B cell (primary cell): ENCODE results near the gene GINS2. TPM values are rescaled to one million over a fixed set of nuclear protein-coding genes. Genes with fewer than 3 reads are reported as not detected.

Experiments
- ATAC-seq: fragments of 200-7000 bp; cut with Tn5 transposase; one replicate; pipeline ENCODE4 v1.10.0; 2021; ENCODE audit warnings: low read depth, mild to moderate bottlenecking, moderate number of reproducible peaks, moderate library complexity
- CTCF ChIA-PET: fragments of 350-600 bp; sonication (Branson Sonifier 250); formaldehyde crosslinking; loops from one replicate; lab custom pipeline; 2021; ENCODE audit warnings: antibody characterized with exemption, inconsistent platforms; lab: Charles Lee
- POLR2A ChIA-PET: fragments of 350-600 bp; sonication (Branson Sonifier 250); formaldehyde crosslinking; loops from one replicate; lab custom pipeline; 2021; ENCODE audit warnings: antibody characterized with exemption; lab: Charles Lee
- DNase-seq: peaks from one replicate; pipeline ENCODE4 v3.0.0; 2013
- H2AFZ ChIP-seq: 2 replicates; pipeline ENCODE4 v1.6.1; 2012; ENCODE audit warnings: mild to moderate bottlenecking, low read depth, low read length; ENCODE audit not compliant: insufficient read depth, poor library complexity, severe bottlenecking
- H3K27ac ChIP-seq, 2 donors: 1 replicate in 1 of 2; 2 replicates in 1 of 2; pipeline ENCODE4 v1.5.1; 2012 to 2013; ENCODE audit warnings: low read length in 2 of 2, mild to moderate bottlenecking in 2 of 2, moderate library complexity in 1 of 2
- H3K27me3 ChIP-seq, 4 experiments: fragments of 200-600 bp in 1 of 4; sonication (generic) in 1 of 4; replicated peaks in 1 of 4; 1 replicate in 2 of 4; 2 replicates in 2 of 4; pipeline versions ENCODE4 v1.6.1 to v1.7.0; 2013 to 2016; ENCODE audit warnings: low read length in 3 of 4, mild to moderate bottlenecking in 2 of 4, mixed read lengths in 1 of 4, moderate library complexity in 1 of 4; ENCODE audit not compliant: insufficient read depth in 4 of 4, control insufficient read depth in 3 of 4; ENCODE audit errors: control extremely low read depth in 1 of 4
- H3K36me3 ChIP-seq, 2 experiments: replicated peaks in 1 of 2; 1 replicate in 1 of 2; 2 replicates in 1 of 2; pipeline versions ENCODE4 v1.6.1 to v1.7.1; 2013; ENCODE audit warnings: low read length in 1 of 2; ENCODE audit not compliant: insufficient read depth in 2 of 2, control insufficient read depth in 1 of 2; ENCODE audit errors: control extremely low read depth in 1 of 2, extremely low read depth in 1 of 2
- H3K4me1 ChIP-seq, 2 donors: fragments of 200-600 bp in 1 of 2; sonication (generic) in 1 of 2; 1 replicate in 1 of 2; 2 replicates in 1 of 2; pipeline versions ENCODE4 v1.5.1 to v1.6.1; 2013 to 2017; ENCODE audit warnings: low read length in 2 of 2; ENCODE audit not compliant: control insufficient read depth in 2 of 2, insufficient read depth in 2 of 2
- H3K4me2 ChIP-seq: replicated peaks from 2 replicates; pipeline ENCODE3; 2012; ENCODE audit warnings: mild to moderate bottlenecking, low read depth, low read length; ENCODE audit not compliant: poor library complexity, severe bottlenecking
- H3K4me3 ChIP-seq, 5 experiments: fragments of 200-600 bp in 1 of 5; sonication (generic) in 1 of 5; 1 replicate in 3 of 5; 2 replicates in 2 of 5; pipeline versions ENCODE4 v1.5.1 to v1.7.0; 2011 to 2016; ENCODE audit warnings: low read length in 4 of 5, mild to moderate bottlenecking in 4 of 5, low read depth in 2 of 5, control low read depth in 1 of 5, moderate library complexity in 1 of 5; ENCODE audit not compliant: insufficient read depth in 1 of 5; ENCODE audit errors: control extremely low read depth in 1 of 5, extremely low read depth in 1 of 5
- H3K79me2 ChIP-seq: fragments of 200-600 bp; sonication (generic); one replicate; pipeline ENCODE4 v1.6.0; 2016; ENCODE audit warnings: low read length; ENCODE audit not compliant: control insufficient read depth, insufficient read depth
- H3K9ac ChIP-seq: fragments of 200-600 bp; sonication (generic); 2 replicates; pipeline ENCODE4 v1.6.1; 2017; ENCODE audit warnings: mild to moderate bottlenecking, low read length, moderate library complexity
- H3K9me3 ChIP-seq, 3 donors: one replicate each; pipeline versions ENCODE4 v1.6.1 to v1.7.1; 2013; ENCODE audit warnings: low read length in 2 of 3; ENCODE audit not compliant: control insufficient read depth in 2 of 3, insufficient read depth in 1 of 3; ENCODE audit errors: control extremely low read depth in 1 of 3
- H4K20me1 ChIP-seq: 2 replicates; pipeline ENCODE4 v1.6.0; 2012; ENCODE audit warnings: mild to moderate bottlenecking, low read length; ENCODE audit not compliant: insufficient read depth, control insufficient read depth, poor library complexity, severe bottlenecking
- H3K27ac Mint-ChIP-seq: one replicate; pipeline ENCODE4 v1.8.0; 2021; ENCODE audit warnings: mixed read lengths
- H3K27me3 Mint-ChIP-seq: one replicate; pipeline ENCODE4 v1.8.0; 2021; ENCODE audit warnings: mixed read lengths
- H3K4me1 Mint-ChIP-seq: one replicate; pipeline ENCODE4 v1.8.0; 2021; ENCODE audit warnings: mixed read lengths
- H3K4me3 Mint-ChIP-seq: one replicate; pipeline ENCODE4 v1.8.0; 2021; ENCODE audit warnings: mixed read lengths
- H3K9me3 Mint-ChIP-seq: one replicate; pipeline ENCODE4 v1.8.0; 2022; ENCODE audit warnings: mixed read lengths; ENCODE audit not compliant: insufficient read depth
- CTCF ChIP-seq: fragments of 200-600 bp; IDR thresholded peaks from one replicate; pipeline ENCODE4 v1.8.0; 2022; ENCODE audit warnings: antibody characterized with exemption, mild to moderate bottlenecking
- EZH2 ChIP-seq: IDR thresholded peaks from 2 replicates; pipeline ENCODE4 v1.6.1; 2012; ENCODE audit warnings: borderline replicate concordance, low read depth, mild to moderate bottlenecking, moderate library complexity, low read length; ENCODE audit not compliant: insufficient read depth, poor library complexity, severe bottlenecking
- WGBS: methylation state at CpG from one replicate; pipeline ENCODE4 v1.1.5; 2013; ENCODE audit warnings: missing lambda C conversion rate; ENCODE audit not compliant: insufficient coverage; 5-methylcytosine and 5-hydroxymethylcytosine counted together
- intact Hi-C: fragments of 100-400 bp; cut with micrococcal nuclease; formaldehyde crosslinking; loops from one replicate; pipeline ENCODE4 v1.10.0; 2022
- polyA plus RNA-seq: library from polyadenylated mRNA; depleted of rRNA; stranded (reverse); fragments of >200 nt; gene quantifications from 2 replicates; pipeline ENCODE4 v1.2.3, GENCODE V29; 2012
- total RNA-seq, 2 donors: library from RNA; stranded (reverse); fragments of 120-200 nt in 1 of 2; gene quantifications; 1 replicate in 1 of 2; 2 replicates in 1 of 2; pipeline versions ENCODE4 v1.2.3 to v1.2.4, GENCODE V29; 2013 to 2022

The GINS2 gene
- total and polyA plus RNA-seq, 2 donors (not counting 1 experiment from before 2014, with no cell fraction given), result 0.52 to 4.2 TPM

DNA sequence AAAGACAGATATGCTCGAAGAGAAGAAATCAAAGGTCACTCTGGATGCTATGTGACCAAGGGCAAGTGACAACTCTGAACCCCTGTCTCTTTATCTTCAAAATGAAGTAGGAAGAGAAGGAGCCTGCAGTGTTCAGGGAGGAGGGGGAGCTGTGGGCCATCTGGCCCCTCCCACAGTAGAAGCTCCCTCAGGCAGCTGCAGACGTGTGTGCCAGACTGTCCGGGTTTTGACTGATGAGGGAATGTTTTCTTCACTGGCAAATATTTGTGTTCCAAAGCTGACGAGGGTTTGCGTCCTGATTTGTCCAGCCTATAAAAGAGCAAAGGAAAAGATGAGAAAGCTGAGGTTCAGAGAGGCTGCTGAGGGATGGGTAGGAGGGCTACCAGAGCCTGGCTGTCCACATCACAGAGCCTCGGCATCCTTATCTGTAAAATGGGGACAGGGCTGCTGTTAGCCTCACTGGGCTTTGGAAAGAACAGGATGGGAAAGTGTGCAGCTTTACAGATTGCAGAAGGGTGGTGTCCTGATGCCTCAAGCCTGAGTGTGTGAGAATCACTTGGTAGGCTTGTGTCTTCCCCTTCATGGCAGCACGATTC, 1.8 kb upstream of the GINS2 start:
- no peak overlapping the region for H3K9ac ChIP-seq
- ATAC-seq (no peak), DNase-seq (no peak)
- peaks cover 16% of the 10 kb centered on the region for H3K79me2 ChIP-seq
- H3K4me1 ChIP-seq, result peaks cover 14 to 26% of the 10 kb centered on the region in 2 donors
- no peak overlapping the region for H3K27ac ChIP-seq
- ChIA-PET CTCF (interaction anchor here (1.4 to 4.2 kb wide), 3 partner anchors 31 to 326 kb away, joined by 3 to 14 read pairs (median 6); no protein-coding TSS in a partner anchor), POLR2A (interaction anchor here (0.6 to 1.5 kb wide), 3 partner anchors 9 to 331 kb away, joined by 3 to 8 read pairs (median 3); no protein-coding TSS in a partner anchor)
- H4K20me1 ChIP-seq, result no peaks in the 10 kb centered on the region
- no peak overlapping the region for H3K4me3 ChIP-seq
- H3K4me1 Mint-ChIP-seq, result peaks cover 15% of the 10 kb centered on the region
- H3K27me3 ChIP-seq, result peaks cover 0 to 13% (median 5%) of the 10 kb centered on the region in 4 experiments
- no peaks in the 10 kb centered on the region for H3K36me3 ChIP-seq
- no peak overlapping the region for H3K4me3 Mint-ChIP-seq
- no peak overlapping the region for H3K27ac Mint-ChIP-seq
- no peak for TF ChIP-seq CTCF
- H2AFZ ChIP-seq, result no peak overlapping the region
- H3K9me3 ChIP-seq, result no peaks in the 10 kb centered on the region
- 78% methylated on average over 7 of the region's 7 CpGs for WGBS
- H3K4me2 ChIP-seq, result no peak overlapping the region
- no peaks in the 10 kb centered on the region for H3K9me3 Mint-ChIP-seq
- intact Hi-C loops, result no loop called here
- H3K27me3 Mint-ChIP-seq, result peaks cover 3% of the 10 kb centered on the region

DNA sequence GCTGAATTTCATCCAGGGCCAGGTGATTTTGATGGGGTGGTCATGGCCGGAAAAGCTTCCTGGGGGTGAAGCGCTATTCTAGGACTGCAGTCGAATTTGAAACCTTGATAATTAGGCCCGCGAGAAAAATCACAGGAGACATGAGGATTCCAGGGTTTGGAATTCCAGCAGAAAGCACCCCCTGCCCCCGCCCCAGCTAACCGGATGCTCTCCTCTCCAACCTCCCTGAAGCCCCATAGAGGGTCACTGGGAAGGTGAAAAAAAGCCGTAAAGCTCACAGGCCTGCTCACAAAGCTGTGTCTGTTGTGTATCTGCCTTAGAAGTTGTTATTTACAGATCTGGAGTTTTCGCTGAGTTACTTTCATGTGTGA, 1.2 kb upstream of the GINS2 start:
- intact Hi-C loops, result loop anchor here (1.0 to 5.0 kb wide), 4 partner anchors 47 to 109 kb away; partner anchors contain the start of genes COX4I1 and EMC8
- CTCF ChIA-PET, result interaction anchor here (0.9 to 4.2 kb wide), 4 partner anchors 31 to 326 kb away, joined by 3 to 14 read pairs (median 4); no protein-coding TSS in a partner anchor
- H3K27me3 Mint-ChIP-seq, result peaks cover 3% of the 10 kb centered on the region
- DNase-seq (no peak), ATAC-seq (no peak)
- H3K36me3 ChIP-seq, result no peaks in the 10 kb centered on the region
- H3K4me3 Mint-ChIP-seq, result no peak overlapping the region
- peaks cover 15% of the 10 kb centered on the region for H3K4me1 Mint-ChIP-seq
- H3K79me2 ChIP-seq, result peaks cover 19% of the 10 kb centered on the region
- H2AFZ ChIP-seq, result no peak overlapping the region
- H4K20me1 ChIP-seq, result no peaks in the 10 kb centered on the region
- no peak overlapping the region for H3K4me2 ChIP-seq
- TF ChIP-seq EZH2 (no peak), CTCF (no peak)
- H3K27ac Mint-ChIP-seq, result no peak overlapping the region
- H3K27ac ChIP-seq, result no peak overlapping the region
- WGBS, result 92% methylated on average over 6 of the region's 9 CpGs
- no peaks in the 10 kb centered on the region for H3K9me3 Mint-ChIP-seq
- H3K9ac ChIP-seq, result no peak overlapping the region
- no peak overlapping the region for H3K4me3 ChIP-seq
- H3K9me3 ChIP-seq, result no peaks in the 10 kb centered on the region
- H3K4me1 ChIP-seq, result peaks cover 15 to 29% of the 10 kb centered on the region in 2 donors
- POLR2A ChIA-PET, result interaction anchor here (1.5 kb wide), 1 partner anchor 42 kb away, joined by 3 read pairs; no protein-coding TSS in a partner anchor
- peaks cover 0 to 13% (median 5%) of the 10 kb centered on the region in 4 experiments for H3K27me3 ChIP-seq
